ENCODE data around the gene CFAP77.

- TF ChIP-seq MAZ (IDR thresholded peaks at IDR 0.05; ENCODE audit: borderline replicate concordance, low read depth, low read length), result no peak
- TF ChIP-seq CTCF (conservative IDR thresholded peaks at IDR 0.05; ENCODE audit: low read depth, low read length), result no peak
- TF ChIP-seq NFE2L2 (IDR thresholded peaks at IDR 0.05; ENCODE audit: low read depth, low read length), result no peak
- no peak for TF ChIP-seq ELK1 (IDR thresholded peaks at IDR 0.05; ENCODE audit: borderline replicate concordance, low read depth, low read length)
- TF ChIP-seq POLR2A (IDR thresholded peaks at IDR 0.05; ENCODE audit: low read depth, low read length), result no peak
- no peak for TF ChIP-seq SMC3 (IDR thresholded peaks at IDR 0.05; ENCODE audit: low read depth, low read length)
- TF ChIP-seq RFX5 (IDR thresholded peaks at IDR 0.05; ENCODE audit: low read depth, low read length), result no peak
- no peak for TF ChIP-seq MAFK (IDR thresholded peaks at IDR 0.05; ENCODE audit: low read depth, low read length)
- no peak for TF ChIP-seq FOS (IDR thresholded peaks at IDR 0.05; ENCODE audit: low read depth, low read length)
- TF ChIP-seq MXI1 (IDR thresholded peaks at IDR 0.05; ENCODE audit: borderline replicate concordance, low read depth, low read length), result no peak
Observed at GRCh38 chr9:132516911-132517310, 106.9 kb downstream of the CFAP77 start.
